Measurements from ENCODE around the gene SAG.

SAG gene

DNA sequence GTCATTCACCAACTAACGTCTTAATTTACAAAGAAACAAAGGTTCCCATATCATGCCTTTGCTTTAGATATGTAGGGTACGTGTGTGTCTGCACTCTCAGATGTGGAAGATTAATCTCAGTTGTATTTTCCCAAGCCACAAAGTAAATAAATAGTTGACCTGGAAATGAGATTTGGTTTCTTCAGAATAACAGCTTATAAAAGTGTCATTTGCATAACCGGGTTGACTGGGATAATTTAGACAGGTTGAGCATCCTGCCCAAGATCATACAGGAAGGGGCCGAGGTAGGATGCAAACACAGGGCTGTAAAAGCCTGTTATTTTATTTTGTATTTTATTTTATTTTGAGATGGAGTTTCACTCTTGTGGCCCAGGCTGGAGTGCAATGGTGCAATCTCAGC is 36.7 kb upstream of the SAG start:
- H3K4me3 ChIP-seq (ENCODE audit: low read depth, low read length) = no peak overlapping the region
- H3K27me3 ChIP-seq = no peaks in the 10 kb centered on the region
- H3K4me1 ChIP-seq = no peaks in the 10 kb centered on the region
- peaks cover 87% of the 10 kb centered on the region for H3K36me3 ChIP-seq
- TF ChIP-seq, protein P1, sequence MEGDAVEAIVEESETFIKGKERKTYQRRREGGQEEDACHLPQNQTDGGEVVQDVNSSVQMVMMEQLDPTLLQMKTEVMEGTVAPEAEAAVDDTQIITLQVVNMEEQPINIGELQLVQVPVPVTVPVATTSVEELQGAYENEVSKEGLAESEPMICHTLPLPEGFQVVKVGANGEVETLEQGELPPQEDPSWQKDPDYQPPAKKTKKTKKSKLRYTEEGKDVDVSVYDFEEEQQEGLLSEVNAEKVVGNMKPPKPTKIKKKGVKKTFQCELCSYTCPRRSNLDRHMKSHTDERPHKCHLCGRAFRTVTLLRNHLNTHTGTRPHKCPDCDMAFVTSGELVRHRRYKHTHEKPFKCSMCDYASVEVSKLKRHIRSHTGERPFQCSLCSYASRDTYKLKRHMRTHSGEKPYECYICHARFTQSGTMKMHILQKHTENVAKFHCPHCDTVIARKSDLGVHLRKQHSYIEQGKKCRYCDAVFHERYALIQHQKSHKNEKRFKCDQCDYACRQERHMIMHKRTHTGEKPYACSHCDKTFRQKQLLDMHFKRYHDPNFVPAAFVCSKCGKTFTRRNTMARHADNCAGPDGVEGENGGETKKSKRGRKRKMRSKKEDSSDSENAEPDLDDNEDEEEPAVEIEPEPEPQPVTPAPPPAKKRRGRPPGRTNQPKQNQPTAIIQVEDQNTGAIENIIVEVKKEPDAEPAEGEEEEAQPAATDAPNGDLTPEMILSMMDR (IDR thresholded peaks at IDR 0.05; ENCODE audit: low read depth, low read length) = no peak
- H3K9me3 ChIP-seq = no peaks in the 10 kb centered on the region
- DNase-seq = no peak

DNA sequence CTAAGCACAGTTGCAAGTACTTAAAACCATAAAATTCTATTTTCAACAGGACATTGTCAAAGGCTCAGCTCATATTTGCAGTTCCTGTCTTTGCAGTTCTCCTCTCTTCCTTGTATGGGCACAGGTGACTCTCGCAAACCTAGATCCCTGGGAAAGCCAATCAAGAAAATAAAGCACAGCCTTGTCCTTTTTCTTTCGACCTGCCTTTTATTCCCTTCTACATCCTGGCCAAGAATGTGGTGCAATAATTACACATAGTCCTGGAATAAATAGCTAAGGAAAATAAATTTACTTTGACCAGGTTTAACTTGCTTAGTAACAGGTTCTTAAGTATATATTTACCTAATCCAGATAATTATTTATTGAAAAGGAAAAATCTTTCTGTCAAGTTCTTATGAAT is 35.9 kb upstream of the SAG start:
- Histone ChIP-seq H3K36me3 (peaks cover 85% of the 10 kb centered on the region), H3K4me3 (ENCODE audit: low read depth, low read length) (no peak overlapping the region), H3K27me3 (no peaks in the 10 kb centered on the region), H3K9me3 (no peaks in the 10 kb centered on the region), H3K4me1 (no peaks in the 10 kb centered on the region)
- TF ChIP-seq, protein P1 (IDR thresholded peaks at IDR 0.05; ENCODE audit: low read depth, low read length) = no peak
- DNase-seq = no peak

DNA sequence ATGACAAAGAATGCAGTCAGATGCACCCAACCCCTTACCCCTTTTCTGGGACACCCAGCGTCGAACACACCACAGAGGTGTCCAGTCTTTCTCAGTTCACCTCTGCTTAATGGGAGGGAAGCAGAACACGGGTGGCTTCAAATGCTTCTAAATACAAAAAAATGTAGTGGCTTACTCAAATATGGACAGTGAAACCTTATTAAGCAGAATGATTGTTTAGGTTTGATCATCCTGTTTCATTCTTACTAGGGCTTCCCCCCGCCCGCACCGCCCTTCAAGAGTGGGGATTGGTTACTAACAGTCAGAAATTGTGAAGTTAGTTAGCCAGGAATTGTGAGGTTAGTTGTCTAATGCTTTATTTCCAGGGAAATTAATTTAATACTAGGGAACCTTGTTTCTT is 34.5 kb upstream of the SAG start:
- TF ChIP-seq, protein P1 (IDR thresholded peaks at IDR 0.05; ENCODE audit: low read depth, low read length) = no peak
- Histone ChIP-seq H3K36me3 (peaks cover 86% of the 10 kb centered on the region), H3K27me3 (no peaks in the 10 kb centered on the region), H3K9me3 (no peaks in the 10 kb centered on the region), H3K4me1 (no peaks in the 10 kb centered on the region), H3K4me3 (ENCODE audit: low read depth, low read length) (no peak overlapping the region)
- no peak for DNase-seq

DNA sequence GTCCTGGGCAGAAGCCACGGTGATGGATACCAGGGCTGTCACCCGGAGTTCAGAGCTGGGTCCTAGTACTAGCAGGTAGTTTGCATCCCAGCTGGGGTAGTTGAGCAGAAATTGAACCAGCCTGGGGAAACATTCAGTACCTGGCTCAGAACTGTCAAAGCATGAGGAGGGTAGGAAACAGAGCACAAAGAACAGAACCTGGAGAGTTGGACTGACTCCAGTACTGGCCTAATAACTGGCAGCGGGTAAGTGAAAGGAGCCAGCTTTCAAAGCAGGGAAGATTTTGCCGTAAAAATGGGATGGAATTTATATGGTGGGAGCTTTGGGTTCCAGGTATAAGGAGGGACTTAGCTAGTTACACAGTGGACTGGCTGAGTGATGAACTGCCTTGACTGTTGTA is 32.4 kb upstream of the SAG start:
- DNase-seq = no peak
- Histone ChIP-seq H3K27me3 (no peaks in the 10 kb centered on the region), H3K4me1 (peaks cover 8% of the 10 kb centered on the region), H3K4me3 (ENCODE audit: low read depth, low read length) (no peak overlapping the region), H3K9me3 (no peaks in the 10 kb centered on the region), H3K36me3 (peaks cover 87% of the 10 kb centered on the region)
- TF ChIP-seq, protein P1 (IDR thresholded peaks at IDR 0.05; ENCODE audit: low read depth, low read length) = no peak

DNA sequence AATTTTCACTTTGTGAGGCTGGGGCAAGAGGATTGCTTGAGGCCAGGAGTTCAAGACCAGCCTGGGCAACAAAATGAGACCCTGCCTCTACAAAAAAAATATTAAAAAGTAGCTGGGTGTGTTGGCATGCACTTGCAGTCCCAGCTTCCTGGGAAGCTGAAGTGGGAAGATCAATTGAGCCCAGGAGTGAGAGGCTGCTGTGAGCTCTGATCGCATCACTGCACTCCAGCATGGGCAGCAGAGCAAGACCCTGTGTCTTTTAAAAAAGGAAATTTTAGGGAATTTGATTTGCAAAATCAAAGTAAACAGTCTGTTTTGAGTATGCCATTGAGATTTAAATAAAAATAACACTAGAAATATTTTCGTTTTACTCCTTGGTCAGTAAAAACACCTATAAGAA is 28.7 kb upstream of the SAG start:
- Histone ChIP-seq H3K4me3 (ENCODE audit: low read depth, low read length) (no peak overlapping the region), H3K27me3 (no peaks in the 10 kb centered on the region), H3K36me3 (peaks cover 79% of the 10 kb centered on the region), H3K4me1 (peaks cover 8% of the 10 kb centered on the region), H3K9me3 (no peaks in the 10 kb centered on the region)
- no peak for DNase-seq
- TF ChIP-seq, protein P1 (IDR thresholded peaks at IDR 0.05; ENCODE audit: low read depth, low read length) = no peak

DNA sequence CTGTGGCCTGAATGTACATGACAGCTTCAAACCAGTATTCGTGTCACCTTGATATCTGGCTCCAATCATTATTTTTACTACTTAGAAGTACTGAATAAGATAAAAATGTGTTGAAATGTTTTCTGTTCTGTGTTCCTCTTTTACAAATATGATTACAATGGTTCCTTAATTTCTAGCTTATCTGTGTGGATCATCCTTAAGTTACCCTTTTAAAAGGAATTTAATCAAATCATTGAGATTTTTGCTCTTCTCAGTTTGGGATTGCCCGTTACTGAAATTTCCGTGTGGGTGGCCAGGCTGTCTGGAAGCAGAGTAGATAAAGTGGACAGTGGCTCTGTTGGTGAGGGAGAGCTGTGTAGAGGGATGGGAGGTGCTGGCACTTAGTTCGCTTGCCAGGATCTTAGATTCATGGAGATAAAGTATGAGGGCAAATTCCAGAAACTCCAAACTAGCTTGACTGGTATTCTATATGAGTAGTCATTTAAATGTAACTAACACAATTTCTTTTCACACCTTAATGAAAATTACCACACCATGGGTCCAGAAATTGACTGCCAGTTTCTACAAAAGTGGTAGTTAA is 27.4 kb upstream of the SAG start:
- no peaks in the 10 kb centered on the region for H3K9me3 ChIP-seq
- TF ChIP-seq, protein P1 (IDR thresholded peaks at IDR 0.05; ENCODE audit: low read depth, low read length) = no peak
- H3K27me3 ChIP-seq = no peaks in the 10 kb centered on the region
- no peak overlapping the region for H3K4me3 ChIP-seq (ENCODE audit: low read depth, low read length)
- H3K36me3 ChIP-seq = peaks cover 78% of the 10 kb centered on the region
- DNase-seq = peak; percentile 17
- H3K4me1 ChIP-seq = peaks cover 8% of the 10 kb centered on the region
